HT-29 (cell line): ENCODE measurements around the gene HOXB5. TPM values are rescaled to one million over a fixed set of nuclear protein-coding genes. Genes with fewer than 3 reads are reported as not detected.

Experiments
- DNase-seq: peaks from one replicate; pipeline ENCODE4 v3.0.0-alpha.2; 2015; ENCODE audit warnings: low spot score
- total RNA-seq: library from RNA; depleted of rRNA; stranded (reverse); fragments of >200 nt; shearing (Covaris generic); gene quantifications from 2 replicates; pipeline ENCODE4 v1.2.3, GENCODE V29; 2014

HOXB5 gene
- total RNA-seq, 1 experiment from 2014 or later = 7.5 TPM

- DNase-seq = no peak
Measured at GRCh38 chr17:48576479-48577309, 16.9 kb downstream of the HOXB5 start.

DNA sequence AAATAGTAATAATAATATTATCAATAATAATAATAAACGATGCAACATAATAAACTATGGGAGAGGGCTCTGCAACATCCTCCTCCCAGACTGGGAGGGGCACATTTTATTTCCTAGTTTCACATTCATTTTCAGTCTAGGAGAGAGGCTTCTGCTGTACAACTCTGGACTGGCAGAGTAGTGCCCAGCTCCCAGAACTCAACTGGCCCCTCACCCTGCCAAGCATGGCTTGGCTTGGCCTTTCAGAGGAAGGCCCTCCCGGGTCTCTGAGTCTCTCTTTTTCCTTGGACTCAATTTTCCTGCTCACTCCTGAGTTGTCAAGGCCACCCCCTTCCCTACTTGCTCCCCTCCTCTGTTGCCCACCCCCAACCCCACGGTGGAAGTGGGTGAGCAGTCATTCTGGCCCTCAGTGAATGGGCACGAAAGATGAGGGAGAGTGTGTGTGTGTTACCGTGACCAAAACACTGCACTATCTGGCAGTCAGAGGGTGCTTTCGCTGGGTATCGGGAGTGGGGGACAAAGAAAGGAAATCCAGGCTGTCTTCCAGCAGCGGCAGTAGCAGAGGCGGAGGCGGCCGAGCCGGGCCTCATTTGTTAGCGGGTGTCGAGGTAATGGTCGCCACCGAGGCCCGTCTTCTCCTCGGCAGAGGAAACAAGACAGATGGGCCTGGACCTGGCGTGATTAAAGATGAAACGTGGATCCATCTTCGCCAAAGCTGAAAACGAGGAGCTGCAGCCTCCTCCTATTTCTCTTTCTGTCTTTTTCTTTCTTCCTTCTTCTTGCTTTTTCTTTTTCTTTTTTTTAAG lies 17.7 kb downstream of the HOXB5 start:
- DNase-seq = no peak

DNA sequence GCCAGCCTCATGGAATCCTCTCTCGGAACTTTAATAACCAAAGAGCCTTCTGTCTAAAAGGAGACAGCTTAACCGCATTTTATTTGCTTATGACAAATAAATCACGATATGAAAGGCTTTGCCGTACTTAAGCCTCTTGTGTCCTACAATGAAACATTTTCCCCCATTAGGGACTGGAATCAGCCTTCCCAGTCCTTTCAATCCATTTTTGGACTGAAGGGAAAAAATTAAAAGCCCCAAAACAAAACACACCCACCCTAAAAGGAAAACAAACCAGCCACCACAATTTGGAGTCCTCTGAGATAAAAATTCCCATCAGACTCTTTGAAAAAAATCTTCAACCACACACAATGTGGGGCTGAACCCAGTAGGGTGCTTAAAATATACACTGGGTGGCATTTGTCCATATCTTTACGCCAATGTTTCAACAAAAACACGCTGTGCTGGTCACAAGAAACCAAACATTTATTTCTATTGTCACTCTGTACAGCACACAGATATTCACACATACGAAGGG lies 18.5 kb downstream of the HOXB5 start:
- DNase-seq = no peak

DNA sequence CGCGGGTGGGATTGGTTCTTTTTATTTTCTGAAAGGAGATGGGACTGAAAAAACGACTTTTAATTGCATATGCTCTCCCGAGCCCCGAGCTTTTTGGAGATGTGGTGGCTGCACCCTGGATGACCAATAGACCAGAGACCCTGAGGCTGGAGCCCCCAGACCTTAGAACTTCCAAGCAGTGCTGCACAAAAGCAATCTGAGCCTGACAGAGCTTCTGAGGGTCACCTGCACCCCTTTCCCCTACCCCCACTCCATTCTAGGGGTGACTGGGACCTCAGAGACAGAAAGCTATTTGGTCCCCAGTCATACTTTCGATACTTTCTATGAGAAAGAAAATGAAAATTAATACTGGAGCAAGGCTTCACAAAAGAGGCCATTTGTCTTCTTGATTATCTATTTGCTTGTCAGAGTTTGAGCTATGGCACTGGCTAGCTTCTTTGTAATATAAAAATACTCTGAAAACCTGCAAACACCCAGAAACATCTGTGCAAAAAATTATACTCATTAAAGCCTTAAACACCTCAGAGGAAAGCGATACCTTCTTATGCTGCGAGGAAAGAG lies 19.0 kb downstream of the HOXB5 start:
- DNase-seq = no peak

GRCh38 chr17:48571826-48572417 lies 21.7 kb downstream of the HOXB5 start:
- peak; percentile 64 for DNase-seq

GRCh38 chr17:48571024-48571818 lies 22.4 kb downstream of the HOXB5 start:
- DNase-seq = peak; percentile 82

DNA sequence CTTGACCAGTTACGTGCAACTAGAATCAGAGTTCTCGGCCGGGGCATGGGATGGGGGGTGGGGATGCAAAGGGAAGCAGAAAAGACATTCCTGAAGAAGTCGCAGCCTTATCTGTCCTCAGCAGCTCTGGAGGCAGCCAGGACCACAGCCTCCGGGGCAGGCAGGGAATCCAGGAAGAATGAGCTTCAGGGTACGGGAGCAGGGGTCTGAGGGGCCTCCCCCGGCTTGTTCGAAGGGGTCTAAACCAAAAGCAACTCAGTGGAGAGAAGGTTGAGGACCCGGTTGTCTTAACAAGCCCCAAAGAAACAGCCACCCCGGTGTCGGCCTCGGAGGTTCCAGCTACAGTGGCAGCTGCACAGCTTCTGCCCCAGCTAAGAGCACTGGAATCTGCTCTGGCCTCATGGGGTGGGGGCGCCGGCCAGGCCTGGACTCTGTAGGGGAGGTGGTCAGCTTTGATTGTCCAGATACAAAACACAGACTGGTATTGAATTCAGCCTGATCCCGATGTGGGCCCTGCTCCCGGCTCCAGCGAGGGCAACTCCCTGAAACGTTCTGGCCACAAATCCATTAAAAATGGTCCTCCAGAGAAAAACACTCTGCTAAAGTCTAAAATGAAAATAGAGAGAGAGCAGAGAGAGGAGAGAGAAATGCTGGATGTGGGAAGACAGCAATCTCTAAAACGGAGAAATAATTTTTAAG lies 23.1 kb downstream of the HOXB5 start:
- peak; percentile 64 for DNase-seq

- peak; percentile 66 for DNase-seq
Measured at GRCh38 chr17:48569674-48570324, 23.8 kb downstream of the HOXB5 start.

DNA sequence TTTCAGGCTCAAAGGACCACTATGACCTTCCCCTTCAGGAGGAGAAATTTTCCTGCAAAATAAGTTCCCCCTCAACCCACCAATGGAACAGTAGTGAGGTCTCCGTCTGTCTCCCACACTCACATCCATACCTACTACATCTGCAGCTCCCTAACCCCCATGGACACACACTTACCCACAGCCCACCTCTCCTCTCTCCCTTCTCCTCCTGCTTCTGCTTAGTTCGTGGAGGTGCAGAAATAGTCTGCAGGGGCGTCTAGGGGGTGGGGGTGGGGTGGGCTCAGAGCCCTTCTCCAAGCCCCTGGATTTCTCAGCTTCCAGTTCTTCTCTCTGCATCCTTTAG lies 24.4 kb downstream of the HOXB5 start:
- DNase-seq = no peak

GRCh38 chr17:48568499-48569239 lies 24.9 kb downstream of the HOXB5 start:
- DNase-seq = peak; percentile 60

DNA sequence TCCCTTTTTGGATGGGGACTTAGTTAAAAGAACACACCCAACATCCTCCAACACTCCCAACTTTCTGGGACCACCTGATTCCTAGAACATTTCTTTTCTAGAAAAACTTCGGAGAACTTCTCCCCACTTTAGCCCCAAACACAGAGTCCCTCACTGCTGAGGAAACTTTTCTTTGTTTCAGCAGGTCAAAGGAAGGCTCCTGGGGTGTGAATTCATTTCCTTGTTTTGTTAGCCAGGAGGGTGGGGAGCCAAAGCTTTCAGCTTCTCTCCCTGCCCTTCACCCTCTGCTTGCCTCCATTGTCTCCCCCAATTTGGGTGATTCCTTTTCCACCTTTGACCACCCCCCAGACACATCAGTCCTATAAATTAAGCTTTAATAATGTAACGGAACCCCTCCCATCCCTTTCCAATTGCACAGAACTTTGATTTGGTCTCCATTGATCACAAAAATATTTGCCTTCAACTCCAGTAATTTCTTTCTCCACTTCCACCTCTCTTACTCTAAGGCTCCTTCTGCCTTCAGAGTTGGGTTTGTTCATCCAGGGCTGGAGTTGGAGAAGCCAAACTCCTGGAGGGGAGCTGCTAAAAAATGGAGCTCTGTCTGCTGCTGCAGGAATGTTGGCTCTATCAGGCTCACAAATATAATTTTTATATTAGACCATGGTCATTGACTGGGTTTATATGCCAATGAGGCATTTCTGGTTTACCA lies 25.8 kb downstream of the HOXB5 start:
- DNase-seq = peak; percentile 71

DNA sequence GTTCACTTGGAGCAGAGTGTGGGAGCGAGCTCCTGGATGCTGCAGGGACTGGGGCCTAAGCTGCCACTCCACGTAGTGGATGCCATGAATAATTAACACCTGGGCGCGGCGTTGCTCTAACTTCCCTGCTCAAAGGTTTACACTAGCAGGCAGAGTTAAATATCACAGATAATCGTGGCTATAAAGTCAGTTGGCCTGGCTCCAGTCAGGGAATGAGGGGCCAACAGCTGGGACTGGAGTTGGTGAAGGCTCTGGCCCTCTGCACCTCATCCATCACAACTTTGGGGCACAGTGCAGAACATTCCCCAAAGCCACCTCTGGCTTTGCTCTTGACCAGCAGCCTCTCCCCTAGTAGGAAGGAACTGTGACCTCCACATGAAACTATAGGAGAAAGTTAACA lies 26.4 kb downstream of the HOXB5 start:
- peak; percentile 89 for DNase-seq

GRCh38 chr17:48566717-48567116 lies 26.9 kb downstream of the HOXB5 start:
- no peak for DNase-seq

GRCh38 chr17:48565925-48566710 lies 27.5 kb downstream of the HOXB5 start:
- DNase-seq = no peak

DNA sequence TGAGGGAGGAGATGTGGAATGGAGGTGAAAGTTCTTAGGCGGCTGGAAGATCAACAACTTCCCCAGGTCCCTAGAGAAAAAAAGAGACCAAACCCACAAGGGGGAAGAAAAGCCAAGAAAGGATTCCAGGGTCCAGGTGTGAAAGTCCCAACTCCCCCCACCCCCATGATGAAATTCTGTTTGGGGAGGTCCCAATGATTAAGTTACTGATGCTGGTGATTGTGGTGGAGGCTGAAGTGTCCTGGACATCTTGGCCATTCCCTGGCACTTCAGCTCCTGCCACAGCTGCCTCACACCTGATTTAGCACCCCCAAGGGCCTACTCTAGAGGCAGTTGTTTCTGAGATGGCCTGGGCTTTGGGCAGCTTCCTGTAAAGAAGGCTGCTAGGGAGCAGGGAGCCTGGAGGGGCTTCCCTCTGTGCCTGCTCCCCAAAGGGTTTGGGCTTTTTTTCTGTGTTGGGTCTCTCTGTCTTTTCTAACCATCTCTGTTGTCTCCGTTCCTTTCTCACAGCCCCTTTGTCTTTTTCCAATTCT lies 28.5 kb downstream of the HOXB5 start:
- DNase-seq = peak; percentile 62

GRCh38 chr17:48564188-48565021 lies 29.2 kb downstream of the HOXB5 start:
- DNase-seq = no peak

GRCh38 chr17:48563867-48564187 lies 29.8 kb downstream of the HOXB5 start:
- no peak for DNase-seq
